ENCODE results near the gene ZNF621.
"Not testable (repeated sequence)": the region's sequence is repeated elsewhere in the genome, so short reads cannot be mapped to it uniquely, and the experiment has no call there.

DNA sequence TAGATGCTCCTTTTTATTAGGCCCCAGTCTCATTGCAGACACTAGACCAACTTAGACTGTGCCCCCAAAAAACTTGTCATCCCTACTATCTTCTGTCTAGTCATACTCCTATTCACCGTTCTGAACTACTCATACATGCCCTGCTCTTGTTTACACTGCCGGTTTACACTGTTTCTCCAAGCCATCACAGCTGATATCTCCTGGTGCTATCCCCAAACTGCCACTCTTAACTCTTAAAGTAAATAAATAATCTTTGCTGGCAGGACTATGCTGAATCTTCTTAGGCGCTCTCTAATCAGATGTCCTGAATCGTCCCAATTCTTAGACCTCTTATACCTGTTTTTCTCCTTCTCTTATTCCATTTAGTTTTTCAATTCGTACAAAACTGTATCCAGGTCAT, 40.9 kb downstream of the ZNF621 start:
- TF ChIP-seq, protein P1, sequence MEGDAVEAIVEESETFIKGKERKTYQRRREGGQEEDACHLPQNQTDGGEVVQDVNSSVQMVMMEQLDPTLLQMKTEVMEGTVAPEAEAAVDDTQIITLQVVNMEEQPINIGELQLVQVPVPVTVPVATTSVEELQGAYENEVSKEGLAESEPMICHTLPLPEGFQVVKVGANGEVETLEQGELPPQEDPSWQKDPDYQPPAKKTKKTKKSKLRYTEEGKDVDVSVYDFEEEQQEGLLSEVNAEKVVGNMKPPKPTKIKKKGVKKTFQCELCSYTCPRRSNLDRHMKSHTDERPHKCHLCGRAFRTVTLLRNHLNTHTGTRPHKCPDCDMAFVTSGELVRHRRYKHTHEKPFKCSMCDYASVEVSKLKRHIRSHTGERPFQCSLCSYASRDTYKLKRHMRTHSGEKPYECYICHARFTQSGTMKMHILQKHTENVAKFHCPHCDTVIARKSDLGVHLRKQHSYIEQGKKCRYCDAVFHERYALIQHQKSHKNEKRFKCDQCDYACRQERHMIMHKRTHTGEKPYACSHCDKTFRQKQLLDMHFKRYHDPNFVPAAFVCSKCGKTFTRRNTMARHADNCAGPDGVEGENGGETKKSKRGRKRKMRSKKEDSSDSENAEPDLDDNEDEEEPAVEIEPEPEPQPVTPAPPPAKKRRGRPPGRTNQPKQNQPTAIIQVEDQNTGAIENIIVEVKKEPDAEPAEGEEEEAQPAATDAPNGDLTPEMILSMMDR (IDR thresholded peaks at IDR 0.05): not testable (repeated sequence)
- TF ChIP-seq POLR2A (IDR thresholded peaks at IDR 0.05): not testable (repeated sequence)
